Heart left ventricle (tissue), 13 donors: ENCODE results near the gene CDH2.

ENCODE experiments used
- CTCF ChIP-seq, 12 donors: fragments of 200-600 bp; sonication (generic) in 4 of 12; IDR thresholded peaks; one replicate each; pipeline versions ENCODE4 v1.5.0 to v1.8.0; 2018 to 2022; ENCODE audit warnings: antibody characterized with exemption in 12 of 12, mild to moderate bottlenecking in 5 of 12
- POLR2A ChIP-seq, 2 donors: fragments of 450-650 bp; IDR thresholded peaks; one replicate each; pipeline ENCODE4 v1.6.1; 2017; ENCODE audit warnings: antibody characterized with exemption in 2 of 2, mild to moderate bottlenecking in 2 of 2, moderate library complexity in 2 of 2
- donor health status: ischemic (EF 13 %, LVEDD 7.1; RV severe dilation, severe dysfunction).
- donor health status: DM: no; HTN: yes; CAD: no.
- donor health status: DM: no; HTN: no; CAD: no.
- donor health status: ischemic (EF 25% LVEDD 6.9; RV normal size, moderate dysfunction).
- donor health status: ischemic (EF 25% LVEDD 5.7; RV mildly dilated, moderate dysfunction).
- donor health status: ischemic (EF 35%, LVEDD 5.7; RV mildly dilated, moderate dysfunction).
- donor health status: nonischemic (EF 11% LVEDD 7.7; RV severe dilation, severe dysfunction).
- donor health status: DM: yes; HTN: yes; CAD: no.
- donor health status: PGD.
- donor health status: ischemic (EF 29% LVEDD 5.4; RV normal size, mild dysfunction).
- donor health status: nonischemic (EF 23%, LVEDD 6.1; RV moderate dilation, normal function).

GRCh38 chr18:28044036-28044435 is 132.9 kb downstream of the CDH2 start:
- TF ChIP-seq CTCF (IDR thresholded peaks at IDR 0.05) (no peak), POLR2A (IDR thresholded peaks at IDR 0.05) (no peak)
